Subcutaneous adipose tissue (tissue), 4 donors: ENCODE results near the gene SEC61A1. TPM values are rescaled to one million over a fixed set of nuclear protein-coding genes. Genes with fewer than 3 reads are reported as not detected.

Experiments
- CTCF ChIP-seq: fragments of 450-650 bp; IDR thresholded peaks from one replicate; pipeline ENCODE4 v1.5.1; 2016; ENCODE audit warnings: low read depth, mild to moderate bottlenecking, control low read depth, antibody characterized with exemption, moderate library complexity
- total RNA-seq, 4 donors: library from RNA; depleted of rRNA; stranded (reverse); fragments of >200 nt; gene quantifications; one replicate each; pipeline ENCODE4 v1.1.0, GENCODE V29; 2016

Gene SEC61A1
- total RNA-seq: 100 to 1,000 TPM in 2 of 4 donors, 10 to 100 TPM in 2; 82.6 to 117 (median 95.2) TPM

GRCh38 chr3:128051837-128052594 is at the start of gene SEC61A1:
TSS of gene SEC61A1 (plus strand) at chr3:128052437. CDS start at chr3:128052553, 116 bp downstream.
- TF ChIP-seq CTCF: no peak

- no peak for TF ChIP-seq CTCF
These were observed 47.6 kb upstream of the SEC61A1 start for GRCh38 chr3:128004661-128005060.

- no peak for TF ChIP-seq CTCF
These were observed 45.9 kb upstream of the SEC61A1 start for GRCh38 chr3:128006061-128007032.

GRCh38 chr3:128007033-128007424 is 45.2 kb upstream of the SEC61A1 start:
- TF ChIP-seq CTCF: no peak

- no peak for TF ChIP-seq CTCF
These were observed 42.0 kb upstream of the SEC61A1 start for GRCh38 chr3:128009952-128010846.

- TF ChIP-seq CTCF: no peak
These were observed 41.1 kb upstream of the SEC61A1 start for GRCh38 chr3:128011140-128011539.
